ENCODE measurements around the gene DDX24.

The DDX24 gene, protein sequence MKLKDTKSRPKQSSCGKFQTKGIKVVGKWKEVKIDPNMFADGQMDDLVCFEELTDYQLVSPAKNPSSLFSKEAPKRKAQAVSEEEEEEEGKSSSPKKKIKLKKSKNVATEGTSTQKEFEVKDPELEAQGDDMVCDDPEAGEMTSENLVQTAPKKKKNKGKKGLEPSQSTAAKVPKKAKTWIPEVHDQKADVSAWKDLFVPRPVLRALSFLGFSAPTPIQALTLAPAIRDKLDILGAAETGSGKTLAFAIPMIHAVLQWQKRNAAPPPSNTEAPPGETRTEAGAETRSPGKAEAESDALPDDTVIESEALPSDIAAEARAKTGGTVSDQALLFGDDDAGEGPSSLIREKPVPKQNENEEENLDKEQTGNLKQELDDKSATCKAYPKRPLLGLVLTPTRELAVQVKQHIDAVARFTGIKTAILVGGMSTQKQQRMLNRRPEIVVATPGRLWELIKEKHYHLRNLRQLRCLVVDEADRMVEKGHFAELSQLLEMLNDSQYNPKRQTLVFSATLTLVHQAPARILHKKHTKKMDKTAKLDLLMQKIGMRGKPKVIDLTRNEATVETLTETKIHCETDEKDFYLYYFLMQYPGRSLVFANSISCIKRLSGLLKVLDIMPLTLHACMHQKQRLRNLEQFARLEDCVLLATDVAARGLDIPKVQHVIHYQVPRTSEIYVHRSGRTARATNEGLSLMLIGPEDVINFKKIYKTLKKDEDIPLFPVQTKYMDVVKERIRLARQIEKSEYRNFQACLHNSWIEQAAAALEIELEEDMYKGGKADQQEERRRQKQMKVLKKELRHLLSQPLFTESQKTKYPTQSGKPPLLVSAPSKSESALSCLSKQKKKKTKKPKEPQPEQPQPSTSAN

DNA sequence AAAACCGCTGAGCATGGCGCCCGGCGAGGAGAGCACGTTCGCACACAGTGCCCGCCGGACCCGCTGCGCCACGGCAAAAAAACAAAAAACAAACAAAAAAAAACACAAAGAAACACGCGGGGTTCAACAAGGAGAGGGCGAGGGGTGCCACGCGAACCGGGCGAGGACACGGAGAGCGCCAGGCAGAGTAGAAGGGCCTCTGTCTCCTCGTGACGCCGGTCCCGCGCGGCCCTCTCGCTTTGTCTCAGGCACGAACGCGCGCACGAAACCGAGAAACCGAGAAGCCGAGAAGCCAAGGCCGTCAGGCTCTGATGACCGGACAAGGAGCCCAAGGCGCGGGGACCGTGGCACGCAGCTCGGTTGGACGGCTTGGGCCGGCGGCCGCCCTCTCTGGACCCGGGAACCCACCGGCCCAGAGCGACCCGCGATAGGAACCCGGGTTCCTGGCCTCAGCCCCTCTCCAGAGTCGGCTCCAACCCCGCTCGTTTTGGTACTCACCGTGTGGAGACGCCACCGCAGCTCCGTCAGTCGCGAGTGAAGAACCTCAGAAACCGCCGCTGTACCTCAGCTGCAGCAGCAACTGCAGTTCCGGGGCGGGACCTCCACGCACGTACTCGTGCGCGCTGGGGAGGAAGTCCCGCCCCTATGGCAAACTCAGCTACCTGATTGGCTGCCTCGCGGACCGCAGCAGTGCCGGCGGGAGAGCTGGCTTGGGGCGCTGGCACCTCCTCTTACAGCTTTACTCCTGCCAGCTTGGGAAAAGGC is at the start of gene DDX24, which contains the start of gene IFI27L1:
TSS of gene DDX24 (minus strand) at position 582 of the 765 bp plus-strand sequence. CDS start 1,460 bp downstream, outside the sequence.
TSS of gene IFI27L1 (plus strand) at position 690 of the 765 bp plus-strand sequence. CDS start 15,628 bp downstream, outside the sequence.
- peak; percentile 96 for DNase-seq

DNA sequence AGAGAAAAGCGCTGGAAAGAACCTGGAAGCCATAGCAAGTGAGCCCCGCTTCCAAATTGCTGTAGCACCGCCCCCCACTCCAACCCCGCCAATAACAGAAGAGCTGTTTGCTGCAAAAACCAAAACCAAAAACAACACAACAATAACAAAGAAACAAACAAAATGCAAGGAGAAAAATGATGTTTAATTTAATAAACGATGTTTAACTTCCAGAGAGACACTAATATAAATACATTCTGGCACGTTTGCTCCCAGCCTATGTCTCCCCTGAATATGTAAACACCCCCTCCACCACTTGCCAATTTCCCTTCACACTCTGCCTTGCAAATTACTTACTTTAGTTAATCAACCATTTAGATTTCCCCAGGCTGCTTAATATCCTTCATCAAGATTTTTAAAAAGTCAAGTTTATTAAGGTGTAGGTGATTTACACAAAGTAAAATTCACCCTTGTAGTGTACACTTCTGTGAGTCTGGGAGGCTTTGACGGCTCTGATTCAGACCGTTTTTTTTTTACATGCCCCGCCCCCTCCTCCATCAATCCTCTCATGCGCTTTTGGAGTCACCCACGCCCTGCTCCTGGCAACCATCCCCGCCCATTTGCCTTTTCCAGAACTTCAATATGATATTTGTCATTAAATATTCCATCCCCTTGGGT is 48.9 kb upstream of the DDX24 start:
- DNase-seq: peak; percentile 52

DNA sequence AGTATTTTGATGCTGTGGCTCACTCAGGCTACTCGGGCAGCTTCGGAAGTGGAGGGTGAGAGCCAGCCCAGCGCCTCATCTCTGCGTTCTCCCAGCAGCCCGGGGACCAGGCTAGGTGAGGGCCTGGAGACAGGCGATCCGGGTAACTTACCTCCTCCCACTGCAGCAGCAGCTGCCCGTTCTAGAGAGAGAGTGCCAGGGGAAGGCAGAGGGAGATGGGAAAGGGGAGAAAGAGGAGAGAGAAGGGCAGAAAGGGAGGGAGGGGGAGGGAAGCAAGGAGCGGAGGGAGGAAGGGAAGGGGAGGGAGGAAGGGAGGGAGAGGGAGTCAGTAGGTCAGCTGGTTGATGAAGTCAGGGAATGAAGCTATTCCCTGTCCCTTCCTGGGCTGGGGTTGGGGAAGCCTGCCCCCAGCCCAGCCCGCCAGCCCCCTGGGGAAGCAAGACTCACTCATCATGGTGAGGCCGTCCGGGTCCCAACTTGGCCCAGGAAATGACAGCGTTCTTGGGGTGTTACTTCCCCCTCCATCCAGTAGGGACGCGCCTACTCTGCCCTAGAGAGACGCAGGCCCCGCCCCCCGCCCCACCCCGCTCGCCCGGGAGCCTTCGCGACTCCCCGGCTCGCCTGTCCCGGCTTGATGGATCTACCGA is 48.2 kb upstream of the DDX24 start, which contains the start of gene IFI27L2:
TSS of gene IFI27L2 (minus strand) at position 494 of the 647 bp plus-strand sequence. CDS start at position 454, 40 bp downstream.
- DNase-seq: peak; percentile 80

DNA sequence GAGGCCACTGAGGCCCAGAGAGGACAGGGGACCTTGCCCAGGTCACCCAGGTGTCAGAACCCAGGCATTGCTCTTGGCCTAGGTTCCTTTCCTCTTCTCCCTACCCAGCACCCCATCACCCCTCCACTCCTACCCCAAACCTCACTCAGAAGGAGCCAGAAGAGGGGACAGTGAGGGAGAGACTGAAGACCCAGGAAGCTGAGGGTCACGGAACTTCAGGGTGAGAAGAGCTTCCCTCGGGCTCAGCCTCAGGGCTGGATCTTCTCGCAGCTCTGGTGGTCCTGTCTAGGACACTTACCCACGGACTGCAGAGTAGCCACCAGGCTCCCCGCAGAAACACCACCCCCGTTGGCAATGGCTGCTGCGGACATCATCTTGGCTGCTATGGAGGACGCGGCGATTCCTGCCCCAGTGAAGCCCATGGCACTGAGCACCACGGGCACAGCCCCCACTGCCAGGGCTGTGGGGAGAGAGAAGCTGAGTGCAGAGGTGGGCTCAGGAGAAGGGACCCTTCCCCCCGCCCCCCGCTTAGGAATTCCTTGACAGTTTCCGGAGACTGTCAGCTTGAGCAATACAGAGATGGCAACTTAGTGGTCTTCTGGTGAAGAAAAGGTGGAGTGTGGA is 47.3 kb upstream of the DDX24 start:
- peak; percentile 35 for DNase-seq

DNA sequence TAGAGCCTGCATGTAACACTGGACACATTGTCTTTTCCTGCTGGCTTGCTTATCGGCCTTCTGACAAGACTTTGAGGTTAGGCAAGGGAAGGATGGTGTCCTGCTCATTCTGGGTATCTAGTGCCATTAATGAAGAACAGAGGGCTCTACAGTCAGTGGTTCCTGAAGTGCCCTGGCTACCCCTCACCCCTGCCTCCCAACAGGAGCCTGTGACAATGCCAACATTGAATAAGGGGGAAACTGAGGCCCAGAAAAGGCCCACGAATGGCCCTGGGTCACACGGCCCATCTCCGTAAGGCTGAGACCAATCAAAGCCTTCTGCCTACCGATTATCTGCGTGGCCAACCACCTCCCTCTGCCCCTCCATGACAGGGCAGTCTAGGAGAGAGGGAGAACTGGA is 46.3 kb upstream of the DDX24 start:
- DNase-seq: peak; percentile 45

DNA sequence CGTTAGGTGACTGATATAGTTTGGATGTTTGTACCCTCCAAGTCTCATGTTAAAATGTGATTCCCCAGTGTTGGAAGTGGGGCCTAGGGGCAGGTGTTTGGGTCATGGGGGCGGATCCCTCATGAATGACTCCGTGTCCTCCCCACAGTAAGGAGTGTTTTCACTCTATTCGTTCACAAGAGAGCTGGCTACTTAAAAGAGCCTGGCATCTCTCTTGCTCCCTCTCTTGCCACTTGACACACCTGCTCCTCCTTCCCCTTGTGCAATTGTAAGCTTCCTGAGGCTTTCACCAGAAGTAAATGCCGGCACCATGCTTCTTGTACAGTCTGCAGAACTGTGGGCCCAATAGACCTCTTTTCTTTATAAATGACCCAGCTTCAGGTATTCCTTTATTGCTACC is 45.8 kb upstream of the DDX24 start:
- DNase-seq: no peak

DNA sequence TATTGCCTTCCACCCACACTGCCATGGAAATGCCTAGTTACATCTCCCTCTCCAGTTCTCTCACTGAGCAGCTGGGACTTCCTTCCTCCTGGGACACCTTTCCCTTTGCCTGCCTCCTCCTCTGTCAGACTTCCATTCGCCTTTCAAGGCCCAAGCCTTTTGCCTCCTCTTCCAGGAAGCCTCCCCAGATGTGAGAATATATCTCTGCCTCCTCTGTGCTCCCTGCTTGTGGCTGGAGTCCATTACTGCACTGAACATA is 45.3 kb upstream of the DDX24 start:
- no peak for DNase-seq

DNA sequence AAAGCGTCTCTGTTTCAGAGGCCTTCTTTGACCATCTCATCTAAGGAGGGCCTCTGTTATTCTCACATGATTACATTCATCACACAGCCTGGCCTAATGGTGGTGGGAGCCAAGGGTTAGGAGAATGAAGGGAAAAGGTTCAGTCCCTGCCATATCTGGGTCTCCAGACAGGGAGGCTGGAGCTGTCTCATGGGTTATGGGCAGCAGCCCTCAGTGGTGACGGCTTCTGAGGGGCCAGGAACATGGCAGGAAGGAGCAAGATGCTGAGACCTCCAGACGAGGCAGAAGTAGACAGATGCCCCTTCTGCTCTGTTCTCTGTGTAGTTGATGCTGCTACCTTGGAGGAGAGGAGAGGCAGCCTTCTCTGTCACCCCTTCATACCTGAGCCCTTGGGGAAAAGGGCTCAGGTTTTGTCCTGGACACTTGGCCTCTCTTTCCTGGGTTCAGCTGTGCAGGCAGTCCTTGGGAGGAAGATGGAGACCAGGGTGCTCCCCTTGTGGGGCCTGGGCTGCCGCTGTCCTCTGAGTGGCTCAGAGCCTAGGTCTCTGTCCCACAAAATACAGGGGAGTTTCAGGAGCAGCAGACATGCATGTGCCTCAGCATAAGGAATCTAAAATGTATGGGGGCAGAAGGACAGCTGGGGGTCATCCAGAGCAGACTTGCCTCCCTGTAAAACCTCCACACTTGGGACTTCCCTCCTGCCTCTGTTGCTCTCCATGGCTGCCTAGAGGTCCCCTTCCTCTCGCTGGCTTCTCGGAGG is 44.8 kb upstream of the DDX24 start:
- DNase-seq: peak; percentile 41

DNA sequence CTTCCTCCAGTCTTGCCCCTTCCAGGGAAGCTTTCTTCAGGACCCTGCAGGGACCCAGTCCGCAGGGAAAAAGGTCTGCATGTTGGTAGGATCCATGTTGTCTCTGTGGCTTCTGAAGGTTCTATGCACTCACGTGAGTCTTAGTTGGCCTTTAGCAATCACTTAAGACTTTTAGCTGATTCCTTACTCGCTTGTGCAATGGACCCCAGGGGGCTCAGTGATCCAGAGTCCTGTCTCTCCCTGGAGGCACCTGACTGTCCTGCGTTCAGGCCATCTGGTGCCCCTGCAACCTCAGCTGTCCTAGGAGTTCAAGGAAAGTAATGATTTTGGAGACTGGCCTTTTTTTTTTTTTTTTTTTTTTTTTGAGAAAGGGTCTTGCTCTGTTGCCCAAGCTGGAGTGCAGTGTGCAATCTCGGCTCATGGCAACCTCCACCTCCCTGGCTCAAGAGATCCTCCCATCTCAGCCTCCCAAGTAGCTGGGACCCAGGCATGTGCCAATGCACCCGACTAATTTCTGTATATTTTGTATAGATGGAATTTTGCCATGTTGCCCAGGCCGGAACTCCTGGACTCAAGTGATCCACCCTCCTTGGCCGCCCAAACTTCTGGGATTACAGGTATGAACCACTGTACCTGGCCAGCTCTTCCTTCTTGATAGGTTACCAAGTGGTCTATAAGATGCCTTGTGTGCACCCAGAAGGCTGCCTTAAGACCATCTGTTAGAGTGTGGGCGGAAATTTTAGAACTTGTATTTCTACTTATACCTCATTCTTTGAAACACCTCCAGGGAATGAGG is 43.8 kb upstream of the DDX24 start:
- peak; percentile 43 for DNase-seq

DNA sequence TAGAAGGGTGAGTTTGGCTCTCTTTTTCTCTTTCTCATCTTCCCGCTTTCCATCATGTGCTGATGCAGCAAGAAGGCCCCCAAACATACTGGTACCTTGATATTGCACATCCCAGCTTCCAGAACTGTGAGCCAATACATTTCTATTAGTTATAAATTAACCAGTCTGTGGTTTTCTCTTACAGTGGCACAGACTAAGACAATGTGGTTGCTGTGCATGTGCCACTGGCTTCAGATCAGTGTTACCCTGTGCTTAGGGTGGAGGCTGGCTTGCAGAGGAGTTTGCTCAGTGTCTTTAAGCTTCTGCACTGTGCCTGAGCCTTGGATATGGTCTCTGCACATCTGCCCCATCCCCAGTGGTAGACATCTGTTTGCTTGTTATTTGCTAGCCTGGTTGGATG is 42.9 kb upstream of the DDX24 start:
- DNase-seq: no peak

DNA sequence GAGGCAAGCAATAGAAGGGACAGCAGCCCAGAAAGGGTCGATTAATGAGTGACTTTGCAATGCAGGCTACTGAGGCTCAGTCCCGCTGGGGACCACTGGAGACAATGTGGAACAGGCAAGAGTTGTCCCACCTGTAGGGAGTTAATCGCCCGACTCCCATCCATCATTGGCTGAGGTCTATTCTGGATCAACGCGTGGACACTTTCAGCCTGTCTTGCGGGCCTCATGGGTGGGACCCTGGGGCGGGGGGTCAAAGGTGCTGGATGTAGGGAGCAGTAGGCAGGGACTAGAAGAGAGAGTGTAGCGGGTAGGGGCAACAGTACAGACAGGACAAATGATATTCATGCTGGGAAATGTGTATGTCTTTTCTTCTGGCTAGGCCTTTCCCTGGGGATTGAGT is 42.3 kb upstream of the DDX24 start:
- no peak for DNase-seq

DNA sequence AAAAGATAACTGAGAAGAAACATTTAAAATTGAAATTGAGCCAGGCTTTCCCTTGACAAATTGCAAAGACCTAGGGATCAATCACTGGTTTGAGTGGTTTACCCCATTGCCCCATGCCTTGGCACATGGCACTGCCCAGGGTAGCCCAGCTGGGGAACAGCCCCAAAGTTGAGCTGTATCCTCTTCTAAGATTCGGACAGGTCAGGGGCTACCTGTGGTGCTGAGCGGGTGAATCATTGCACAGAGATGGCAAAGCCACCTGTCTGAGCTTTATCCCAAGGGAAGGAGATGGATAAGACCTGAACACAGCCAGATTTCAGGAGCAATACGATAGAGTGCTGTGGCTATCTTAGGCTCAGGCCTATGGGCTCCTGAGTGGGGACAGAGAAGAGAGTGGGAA is 41.4 kb upstream of the DDX24 start:
- DNase-seq: no peak

DNA sequence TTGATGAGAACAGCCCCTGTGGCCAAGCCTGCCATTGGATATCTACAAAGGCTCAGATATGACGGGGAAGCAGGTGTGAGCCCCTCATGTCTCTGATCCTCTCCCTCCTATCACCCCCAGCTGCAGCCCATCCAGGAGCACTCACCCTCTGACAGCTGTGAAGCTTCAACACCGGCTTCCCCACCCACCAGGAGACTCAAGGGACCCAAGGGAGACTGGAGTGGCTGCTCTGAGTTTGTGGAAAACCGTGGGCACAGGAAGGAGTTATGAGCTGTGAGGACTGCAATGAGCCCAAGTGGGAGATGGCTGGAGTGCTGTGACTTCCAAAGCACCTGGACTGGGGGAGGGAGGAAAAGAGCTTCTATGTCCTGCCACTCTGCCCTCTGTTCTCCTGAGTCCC is 40.5 kb upstream of the DDX24 start:
- DNase-seq: no peak

DNA sequence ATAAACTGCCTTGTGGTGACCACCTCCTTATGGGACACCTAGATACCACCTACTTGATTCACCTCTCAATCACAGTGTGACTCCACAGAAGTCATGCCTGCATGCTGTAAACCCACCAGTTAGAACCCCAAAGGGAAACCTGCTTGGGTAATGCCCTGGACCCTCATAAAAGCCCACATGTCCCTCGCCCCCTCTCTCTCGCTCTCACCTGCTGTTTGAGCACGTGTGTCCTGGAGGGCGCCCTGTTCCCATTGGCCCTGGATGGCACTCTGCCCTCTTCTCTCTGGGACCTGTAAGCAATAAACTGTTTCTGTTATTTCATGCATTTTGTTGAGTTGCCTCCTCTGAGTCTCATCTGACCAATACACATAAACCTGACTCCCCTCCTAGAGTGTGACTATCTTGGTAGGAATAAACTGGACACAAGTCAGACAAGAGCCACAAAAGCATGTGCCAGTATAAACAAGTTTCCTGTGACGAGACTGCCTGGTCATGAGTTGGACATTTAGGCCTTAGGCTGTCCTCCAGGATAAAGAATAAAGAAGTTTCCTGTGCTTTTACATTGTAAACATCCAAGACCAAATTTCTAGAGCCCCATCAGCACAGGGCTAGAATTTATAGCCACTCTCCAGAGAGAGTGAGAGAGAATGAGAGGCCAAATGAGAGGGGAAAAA is 39.8 kb upstream of the DDX24 start:
- DNase-seq: no peak

DNA sequence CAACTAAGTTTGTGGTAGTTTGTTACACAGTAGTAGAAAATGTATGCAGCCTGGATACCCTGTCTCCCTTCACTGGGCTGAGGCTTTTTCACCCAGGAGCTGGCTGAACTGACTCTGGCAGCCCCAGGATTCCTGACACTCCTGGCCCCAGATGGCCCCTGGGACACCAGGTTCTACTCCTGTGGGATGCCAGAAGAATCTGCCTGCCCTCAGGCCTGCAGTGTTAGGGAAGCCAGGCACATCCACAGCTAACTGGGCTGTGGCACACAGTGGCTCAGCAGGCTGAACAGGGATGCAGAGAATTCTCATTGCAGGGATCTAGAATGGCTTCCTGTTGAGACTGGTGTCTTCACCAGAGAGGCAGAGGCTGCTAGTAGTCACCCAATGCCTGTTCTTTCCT is 38.1 kb upstream of the DDX24 start:
- DNase-seq: no peak

DNA sequence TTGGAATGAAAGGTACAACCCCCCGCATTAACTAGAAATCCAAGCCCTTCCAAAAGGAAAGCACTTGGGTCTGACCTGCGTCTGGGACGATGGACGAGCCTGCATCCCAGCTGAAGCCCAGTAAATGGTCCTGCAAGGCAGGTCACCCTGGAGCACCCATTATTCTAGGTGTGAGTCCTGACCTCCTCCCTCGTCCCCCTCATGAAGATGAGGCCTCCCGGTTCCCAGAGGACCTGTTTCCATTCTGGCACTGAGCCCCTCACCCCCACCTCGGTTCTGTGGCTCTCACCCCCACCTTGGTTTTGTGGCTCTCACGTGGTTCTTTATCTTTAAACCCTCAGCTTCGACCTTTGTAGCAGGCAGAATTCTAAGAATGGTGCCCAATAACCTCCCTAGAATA is 36.9 kb upstream of the DDX24 start:
- no peak for DNase-seq

DNA sequence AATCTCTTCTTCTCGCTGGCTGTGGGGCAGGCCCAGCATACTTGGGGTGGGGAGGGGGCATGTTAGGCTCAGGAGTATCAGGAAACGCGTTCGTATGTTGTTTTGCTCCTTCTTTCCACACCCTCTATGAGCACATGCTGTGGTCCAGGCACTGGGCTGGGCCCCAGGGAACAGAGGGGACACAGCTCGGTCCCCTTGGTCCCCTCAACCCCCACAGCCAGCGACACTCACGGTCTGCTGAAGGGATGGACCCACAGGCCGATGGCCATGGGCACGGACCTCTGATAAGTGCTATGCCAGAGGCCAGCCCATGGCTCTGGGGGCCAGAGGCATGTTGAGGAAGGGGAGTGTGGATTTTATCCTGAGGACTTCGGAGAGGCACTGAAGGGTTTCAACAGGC is 35.7 kb upstream of the DDX24 start:
- DNase-seq: no peak

DNA sequence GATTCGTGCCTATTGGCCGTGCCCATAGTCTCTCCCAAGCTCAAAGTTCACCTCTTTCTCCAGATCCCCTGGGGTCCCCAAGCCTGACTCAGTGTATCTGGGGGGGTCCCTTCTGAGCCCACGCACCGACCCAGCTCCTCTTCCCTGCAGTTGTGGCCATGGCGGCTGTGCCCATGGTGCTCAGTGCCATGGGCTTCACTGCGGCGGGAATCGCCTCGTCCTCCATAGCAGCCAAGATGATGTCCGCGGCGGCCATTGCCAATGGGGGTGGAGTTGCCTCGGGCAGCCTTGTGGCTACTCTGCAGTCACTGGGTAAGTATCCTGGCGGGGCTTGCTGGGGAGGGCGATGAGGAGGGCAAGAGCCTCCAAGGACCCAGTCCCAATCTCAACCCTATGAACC is 34.6 kb upstream of the DDX24 start:
- no peak for DNase-seq

DNA sequence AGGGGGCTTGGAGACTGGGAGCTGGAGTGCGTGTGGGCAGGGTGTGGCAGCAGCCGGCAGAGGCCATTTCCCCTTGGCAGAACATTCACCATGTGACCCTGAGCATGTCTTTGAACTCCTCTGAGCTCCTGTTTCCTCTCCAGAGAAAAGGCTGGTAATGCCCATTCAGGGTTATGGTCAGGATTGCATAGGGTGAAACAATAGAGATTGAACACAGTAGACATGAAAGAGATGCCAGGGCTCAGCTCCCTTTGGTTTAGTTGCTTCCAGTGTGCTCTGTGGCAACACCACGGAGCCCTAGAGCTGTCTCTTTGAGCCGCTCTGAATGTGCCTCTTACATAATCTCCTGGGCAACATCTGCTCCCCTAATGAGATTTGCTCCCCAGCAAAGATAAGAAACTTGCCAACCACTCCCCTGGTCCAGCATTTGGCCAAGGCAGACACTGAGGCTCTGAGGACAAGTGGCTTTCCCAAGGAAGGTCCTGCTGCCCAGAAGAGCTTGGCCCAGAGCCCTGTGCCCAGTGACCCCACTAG is 34.1 kb upstream of the DDX24 start:
- no peak for DNase-seq

Data from activated CD8-positive, alpha-beta memory T cell treated with anti-CD3 and anti-CD28 coated beads for 24 hours (primary cell).